ENCODE results near the gene ATOH1.

Gene ATOH1

DNA sequence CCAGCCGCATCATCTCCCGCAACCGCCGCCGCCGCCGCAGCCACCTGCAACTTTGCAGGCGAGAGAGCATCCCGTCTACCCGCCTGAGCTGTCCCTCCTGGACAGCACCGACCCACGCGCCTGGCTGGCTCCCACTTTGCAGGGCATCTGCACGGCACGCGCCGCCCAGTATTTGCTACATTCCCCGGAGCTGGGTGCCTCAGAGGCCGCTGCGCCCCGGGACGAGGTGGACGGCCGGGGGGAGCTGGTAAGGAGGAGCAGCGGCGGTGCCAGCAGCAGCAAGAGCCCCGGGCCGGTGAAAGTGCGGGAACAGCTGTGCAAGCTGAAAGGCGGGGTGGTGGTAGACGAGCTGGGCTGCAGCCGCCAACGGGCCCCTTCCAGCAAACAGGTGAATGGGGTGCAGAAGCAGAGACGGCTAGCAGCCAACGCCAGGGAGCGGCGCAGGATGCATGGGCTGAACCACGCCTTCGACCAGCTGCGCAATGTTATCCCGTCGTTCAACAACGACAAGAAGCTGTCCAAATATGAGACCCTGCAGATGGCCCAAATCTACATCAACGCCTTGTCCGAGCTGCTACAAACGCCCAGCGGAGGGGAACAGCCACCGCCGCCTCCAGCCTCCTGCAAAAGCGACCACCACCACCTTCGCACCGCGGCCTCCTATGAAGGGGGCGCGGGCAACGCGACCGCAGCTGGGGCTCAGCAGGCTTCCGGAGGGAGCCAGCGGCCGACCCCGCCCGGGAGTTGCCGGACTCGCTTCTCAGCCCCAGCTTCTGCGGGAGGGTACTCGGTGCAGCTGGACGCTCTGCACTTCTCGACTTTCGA is 654 bp downstream of the ATOH1 start:
- Histone ChIP-seq H3K4me3 (ENCODE audit: low read depth in 1 of 2, low read length in 1 of 2) (no peak overlapping the region), H3K4me1 (ENCODE audit: control insufficient read depth in 1 of 2, insufficient read depth in 1 of 2, low read depth in 1 of 2, low read length in 1 of 2) (no peaks in the 10 kb centered on the region), H3K27ac (no peak overlapping the region), H3K27me3 (peaks cover 100% of the 10 kb centered on the region), H3K9me3 (no peaks in the 10 kb centered on the region), H3K36me3 (no peaks in the 10 kb centered on the region)
- TF ChIP-seq, protein P1, sequence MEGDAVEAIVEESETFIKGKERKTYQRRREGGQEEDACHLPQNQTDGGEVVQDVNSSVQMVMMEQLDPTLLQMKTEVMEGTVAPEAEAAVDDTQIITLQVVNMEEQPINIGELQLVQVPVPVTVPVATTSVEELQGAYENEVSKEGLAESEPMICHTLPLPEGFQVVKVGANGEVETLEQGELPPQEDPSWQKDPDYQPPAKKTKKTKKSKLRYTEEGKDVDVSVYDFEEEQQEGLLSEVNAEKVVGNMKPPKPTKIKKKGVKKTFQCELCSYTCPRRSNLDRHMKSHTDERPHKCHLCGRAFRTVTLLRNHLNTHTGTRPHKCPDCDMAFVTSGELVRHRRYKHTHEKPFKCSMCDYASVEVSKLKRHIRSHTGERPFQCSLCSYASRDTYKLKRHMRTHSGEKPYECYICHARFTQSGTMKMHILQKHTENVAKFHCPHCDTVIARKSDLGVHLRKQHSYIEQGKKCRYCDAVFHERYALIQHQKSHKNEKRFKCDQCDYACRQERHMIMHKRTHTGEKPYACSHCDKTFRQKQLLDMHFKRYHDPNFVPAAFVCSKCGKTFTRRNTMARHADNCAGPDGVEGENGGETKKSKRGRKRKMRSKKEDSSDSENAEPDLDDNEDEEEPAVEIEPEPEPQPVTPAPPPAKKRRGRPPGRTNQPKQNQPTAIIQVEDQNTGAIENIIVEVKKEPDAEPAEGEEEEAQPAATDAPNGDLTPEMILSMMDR (IDR thresholded peaks at IDR 0.05) = no peak

DNA sequence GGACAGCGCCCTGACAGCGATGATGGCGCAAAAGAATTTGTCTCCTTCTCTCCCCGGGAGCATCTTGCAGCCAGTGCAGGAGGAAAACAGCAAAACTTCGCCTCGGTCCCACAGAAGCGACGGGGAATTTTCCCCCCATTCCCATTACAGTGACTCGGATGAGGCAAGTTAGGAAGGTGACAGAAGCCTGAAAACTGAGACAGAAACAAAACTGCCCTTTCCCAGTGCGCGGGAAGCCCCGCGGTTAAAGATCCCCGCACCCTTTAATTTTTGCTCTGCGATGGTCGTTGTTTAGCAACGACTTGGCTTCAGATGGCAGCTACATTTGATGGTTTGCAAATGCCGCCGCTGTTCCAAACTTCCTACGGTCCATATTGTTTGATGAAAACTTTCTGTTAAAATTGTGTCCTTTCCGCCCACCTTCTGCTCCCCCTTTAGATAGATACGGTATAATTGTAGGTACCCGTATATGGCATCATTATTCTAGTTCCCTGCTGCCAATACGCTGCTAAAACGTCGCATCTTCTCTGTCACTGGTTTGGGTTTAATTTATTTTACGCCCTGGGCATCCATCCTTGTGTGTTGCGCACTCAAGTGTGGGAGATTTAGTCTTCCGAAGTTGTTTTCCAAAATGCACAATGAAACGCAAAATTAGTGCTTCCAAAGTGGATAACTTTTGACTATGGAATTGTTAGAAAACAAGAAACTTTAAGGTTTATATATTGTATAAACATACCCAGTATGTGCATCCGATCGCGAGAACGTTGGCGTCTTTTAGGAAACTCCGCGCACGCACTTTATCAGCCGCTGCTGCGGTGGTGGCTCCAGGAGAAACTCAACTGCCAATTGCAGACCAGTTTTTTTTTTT is 1.5 kb downstream of the ATOH1 start:
- Histone ChIP-seq H3K4me3 (ENCODE audit: low read depth in 1 of 2, low read length in 1 of 2) (no peak overlapping the region), H3K4me1 (ENCODE audit: control insufficient read depth in 1 of 2, insufficient read depth in 1 of 2, low read depth in 1 of 2, low read length in 1 of 2) (no peaks in the 10 kb centered on the region), H3K27me3 (peaks cover 100% of the 10 kb centered on the region), H3K36me3 (no peaks in the 10 kb centered on the region), H3K9me3 (no peaks in the 10 kb centered on the region), H3K27ac (no peak overlapping the region)
- TF ChIP-seq, protein P1 (IDR thresholded peaks at IDR 0.05) = no peak

DNA sequence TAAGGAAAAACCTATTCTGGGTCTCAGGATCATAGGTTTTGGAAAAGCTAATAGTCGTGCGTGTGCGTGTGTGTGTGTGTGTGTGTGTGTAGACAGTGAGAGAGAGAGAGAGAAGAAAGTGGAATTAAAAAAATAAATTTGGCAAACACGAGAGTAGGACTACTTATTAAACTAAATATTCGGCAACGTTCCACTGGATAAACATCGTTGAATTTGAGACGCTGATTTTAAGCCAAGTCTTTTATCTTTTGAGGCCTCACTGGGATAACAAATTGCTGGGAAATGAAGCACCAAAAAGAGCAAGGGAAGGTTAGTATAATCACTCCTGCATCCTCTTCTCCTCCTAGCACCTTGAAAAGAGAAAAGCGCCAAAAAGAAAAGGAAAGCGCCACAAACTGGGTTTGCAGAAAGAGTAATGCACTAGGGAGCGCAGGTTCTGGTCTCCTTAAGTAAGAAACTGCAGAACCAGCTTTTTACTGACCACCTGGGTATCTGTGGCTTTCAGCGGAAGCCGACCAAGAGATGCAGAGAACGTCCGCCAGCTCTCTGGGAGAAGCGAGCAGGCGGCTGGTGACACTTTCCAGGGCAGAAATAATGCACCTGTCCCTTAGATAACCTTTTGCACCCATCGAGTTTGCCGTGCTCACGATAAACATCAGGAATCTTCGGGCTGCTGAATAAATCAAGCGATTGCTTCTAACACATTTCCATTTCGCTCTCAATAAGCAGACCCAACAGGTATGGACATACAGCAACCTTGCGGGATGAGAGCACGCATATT is 3.4 kb downstream of the ATOH1 start:
- H3K4me3 ChIP-seq (ENCODE audit: low read depth in 1 of 2, low read length in 1 of 2) = no peak overlapping the region
- H3K36me3 ChIP-seq = no peaks in the 10 kb centered on the region
- no peaks in the 10 kb centered on the region for H3K9me3 ChIP-seq
- TF ChIP-seq, protein P1 (IDR thresholded peaks at IDR 0.05) = no peak
- no peaks in the 10 kb centered on the region for H3K4me1 ChIP-seq (ENCODE audit: control insufficient read depth in 1 of 2, insufficient read depth in 1 of 2, low read depth in 1 of 2, low read length in 1 of 2)
- peaks cover 99% of the 10 kb centered on the region for H3K27me3 ChIP-seq
- no peak overlapping the region for H3K27ac ChIP-seq

DNA sequence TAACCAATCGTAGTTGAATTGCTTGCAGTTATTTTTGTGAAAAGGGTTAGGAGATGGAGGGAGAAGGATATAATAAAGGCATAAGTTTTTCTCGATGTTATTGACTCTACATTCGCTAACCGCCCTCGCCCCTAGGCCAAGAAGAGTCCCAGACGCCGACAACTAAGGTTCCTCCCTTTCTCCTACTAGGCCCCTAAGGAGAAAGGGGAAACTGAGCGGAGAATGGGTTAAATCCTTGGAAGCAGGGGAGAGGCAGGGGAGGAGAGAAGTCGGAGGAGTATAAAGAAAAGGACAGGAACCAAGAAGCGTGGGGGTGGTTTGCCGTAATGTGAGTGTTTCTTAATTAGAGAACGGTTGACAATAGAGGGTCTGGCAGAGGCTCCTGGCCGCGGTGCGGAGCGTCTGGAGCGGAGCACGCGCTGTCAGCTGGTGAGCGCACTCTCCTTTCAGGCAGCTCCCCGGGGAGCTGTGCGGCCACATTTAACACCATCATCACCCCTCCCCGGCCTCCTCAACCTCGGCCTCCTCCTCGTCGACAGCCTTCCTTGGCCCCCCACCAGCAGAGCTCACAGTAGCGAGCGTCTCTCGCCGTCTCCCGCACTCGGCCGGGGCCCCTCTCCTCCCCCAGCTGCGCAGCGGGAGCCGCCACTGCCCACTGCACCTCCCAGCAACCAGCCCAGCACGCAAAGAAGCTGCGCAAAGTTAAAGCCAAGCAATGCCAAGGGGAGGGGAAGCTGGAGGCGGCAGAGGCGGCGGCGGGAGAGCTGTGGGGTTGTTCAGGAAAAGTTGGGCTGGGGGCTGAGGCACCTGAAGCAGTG is 5.9 kb downstream of the ATOH1 start:
- Histone ChIP-seq H3K4me1 (ENCODE audit: control insufficient read depth in 1 of 2, insufficient read depth in 1 of 2, low read depth in 1 of 2, low read length in 1 of 2) (no peaks in the 10 kb centered on the region), H3K27me3 (peaks cover 74% of the 10 kb centered on the region), H3K36me3 (no peaks in the 10 kb centered on the region), H3K9me3 (no peaks in the 10 kb centered on the region), H3K27ac (no peak overlapping the region), H3K4me3 (ENCODE audit: low read depth in 1 of 2, low read length in 1 of 2) (no peak overlapping the region)
- TF ChIP-seq, protein P1 (IDR thresholded peaks at IDR 0.05) = no peak

DNA sequence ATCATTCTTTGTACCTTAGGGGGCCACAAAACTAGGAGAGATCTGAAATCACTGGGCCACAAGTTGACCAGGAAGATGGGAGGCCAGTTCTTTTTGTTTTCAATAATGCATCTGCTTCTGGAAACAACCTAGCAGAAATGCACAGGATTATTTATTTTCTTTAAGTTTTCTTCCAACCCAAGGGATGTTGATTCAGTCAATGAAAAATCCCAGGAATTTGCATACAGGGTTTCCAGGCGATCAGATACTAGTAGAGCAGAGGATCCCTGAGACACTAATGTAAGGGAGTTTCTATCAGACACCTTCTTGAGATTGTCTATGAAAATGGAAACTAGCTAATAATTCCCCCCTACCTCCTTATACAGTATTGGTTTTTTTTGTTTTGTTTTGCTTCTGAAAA is 7.4 kb downstream of the ATOH1 start:
- Histone ChIP-seq H3K27me3 (peaks cover 59% of the 10 kb centered on the region), H3K9me3 (no peaks in the 10 kb centered on the region), H3K36me3 (no peaks in the 10 kb centered on the region), H3K27ac (no peak overlapping the region), H3K4me3 (ENCODE audit: low read depth in 1 of 2, low read length in 1 of 2) (no peak overlapping the region), H3K4me1 (ENCODE audit: control insufficient read depth in 1 of 2, insufficient read depth in 1 of 2, low read depth in 1 of 2, low read length in 1 of 2) (no peaks in the 10 kb centered on the region)
- TF ChIP-seq, protein P1 (IDR thresholded peaks at IDR 0.05) = no peak

Data from neutrophil (primary cell).